SK-N-SH treated with all-trans-retinoic acid at 6 μM for 48 hours (cell line): Measurements from ENCODE around the gene SAMHD1.
A peak's percentile ranks its signal among the peaks of the same experiment; 100 is the strongest.

Source experiments
- ATAC-seq: fragments of 200-7000 bp; cut with Tn5 transposase; 3 replicates; pipeline ENCODE4 v1.9.1; 2020; ENCODE audit warnings: mild to moderate bottlenecking, moderate library complexity
- ARNTL ChIP-seq: fragments of 450-650 bp; formaldehyde crosslinking; IDR thresholded peaks from 2 replicates; pipeline ENCODE4 v1.5.0; 2020; ENCODE audit warnings: low read depth, mild to moderate bottlenecking, moderate library complexity, borderline replicate concordance
- BACH2 ChIP-seq: fragments of 250-450 bp; sonication (Bioruptor Pico); IDR thresholded peaks from 2 replicates; pipeline ENCODE4 v1.9.0; 2021; ENCODE audit warnings: mild to moderate bottlenecking, borderline replicate concordance
- CREB5 ChIP-seq: fragments of 250-450 bp; sonication (Bioruptor Pico); IDR thresholded peaks from 2 replicates; pipeline ENCODE4 v1.5.1; 2020; ENCODE audit warnings: low read depth, mild to moderate bottlenecking, moderate library complexity
- CSDC2 ChIP-seq: fragments of 250-450 bp; sonication (Bioruptor Pico); IDR thresholded peaks from 2 replicates; pipeline ENCODE4 v1.5.0; 2020; ENCODE audit warnings: mild to moderate bottlenecking, moderate library complexity
- CSRNP3 ChIP-seq: fragments of 250-450 bp; sonication (Bioruptor Pico); IDR thresholded peaks from 2 replicates; pipeline ENCODE4 v1.5.1; 2021; ENCODE audit warnings: mild to moderate bottlenecking, moderate library complexity
- ESRRG ChIP-seq: fragments of 250-450 bp; sonication (Bioruptor Pico); IDR thresholded peaks from 2 replicates; pipeline ENCODE4 v1.6.1; 2021; ENCODE audit warnings: mild to moderate bottlenecking
- GLIS3 ChIP-seq: fragments of 250-450 bp; sonication (Bioruptor Pico); IDR thresholded peaks from 2 replicates; pipeline ENCODE4 v1.5.0; 2020; ENCODE audit warnings: mild to moderate bottlenecking, moderate library complexity
- ISL1 ChIP-seq: fragments of 250-450 bp; sonication (Bioruptor Pico); IDR thresholded peaks from 2 replicates; pipeline ENCODE4 v2.1.2; 2022; ENCODE audit warnings: mild to moderate bottlenecking, moderate library complexity
- OSR1 ChIP-seq: fragments of 250-450 bp; sonication (Bioruptor Pico); IDR thresholded peaks from 2 replicates; pipeline ENCODE4 v1.8.0; 2022; ENCODE audit warnings: moderate library complexity, mild to moderate bottlenecking, inconsistent platforms
- PPARA ChIP-seq: fragments of 250-450 bp; sonication (Bioruptor Pico); IDR thresholded peaks from 2 replicates; pipeline ENCODE4 v1.5.0; 2020; ENCODE audit warnings: mild to moderate bottlenecking, borderline replicate concordance
- RARB ChIP-seq: fragments of 250-450 bp; sonication (Bioruptor Pico); IDR thresholded peaks from 2 replicates; pipeline ENCODE4 v1.8.0; 2021; ENCODE audit warnings: mild to moderate bottlenecking, moderate library complexity
- SNAI2 ChIP-seq: fragments of 250-450 bp; sonication (Bioruptor Pico); IDR thresholded peaks from 2 replicates; pipeline ENCODE4 v1.5.0; 2020; ENCODE audit warnings: mild to moderate bottlenecking, moderate library complexity
- TCF4 ChIP-seq: fragments of 250-450 bp; sonication (Bioruptor Pico); IDR thresholded peaks from 2 replicates; pipeline ENCODE4 v1.8.0; 2021; ENCODE audit warnings: mild to moderate bottlenecking, moderate library complexity, borderline replicate concordance
- TOX ChIP-seq: fragments of 250-450 bp; sonication (Bioruptor Pico); IDR thresholded peaks from 2 replicates; pipeline ENCODE4 v1.8.0; 2021; ENCODE audit warnings: mild to moderate bottlenecking, moderate library complexity, borderline replicate concordance
- TSHZ2 ChIP-seq: fragments of 250-450 bp; sonication (Bioruptor Pico); IDR thresholded peaks from 2 replicates; pipeline ENCODE4 v1.5.0; 2020; ENCODE audit warnings: mild to moderate bottlenecking, moderate library complexity
- ZFP3 ChIP-seq: fragments of 250-450 bp; sonication (Bioruptor Pico); IDR thresholded peaks from 2 replicates; pipeline ENCODE4 v1.5.0; 2020; ENCODE audit warnings: mild to moderate bottlenecking, moderate library complexity
- ZFP30 ChIP-seq: fragments of 450-650 bp; formaldehyde crosslinking; IDR thresholded peaks from 2 replicates; pipeline ENCODE4 v1.5.0; 2022; ENCODE audit warnings: mild to moderate bottlenecking, moderate library complexity
- ZNF565 ChIP-seq: fragments of 450-650 bp; formaldehyde crosslinking; conservative IDR thresholded peaks from 2 replicates; pipeline ENCODE4 v1.5.0; 2020; ENCODE audit warnings: low read depth, mild to moderate bottlenecking, moderate library complexity
- ZNF70 ChIP-seq: fragments of 450-650 bp; formaldehyde crosslinking; IDR thresholded peaks from 2 replicates; pipeline ENCODE4 v1.5.0; 2020; ENCODE audit warnings: mild to moderate bottlenecking, moderate library complexity
- ZNF8 ChIP-seq: fragments of 450-650 bp; formaldehyde crosslinking; IDR thresholded peaks from 2 replicates; pipeline ENCODE4 v1.5.0; 2020; ENCODE audit warnings: mild to moderate bottlenecking, moderate library complexity
- TF ChIP-seq, protein P1 (sequence below): fragments of 250-450 bp; sonication (Bioruptor Pico); IDR thresholded peaks from 2 replicates; pipeline ENCODE4 v1.8.0; 2020; ENCODE audit warnings: mild to moderate bottlenecking, moderate library complexity, borderline replicate concordance
- TF ChIP-seq, protein P2 (sequence below): fragments of 250-450 bp; sonication (Bioruptor Pico); IDR thresholded peaks from 2 replicates; pipeline ENCODE4 v1.8.0; 2021; ENCODE audit warnings: low read depth, mild to moderate bottlenecking, moderate library complexity, borderline replicate concordance

Gene SAMHD1

GRCh38 chr20:36956674-36957073 lies 5.2 kb upstream of the SAMHD1 start:
- ATAC-seq, result no peak
- TF ChIP-seq TCF4 (CRISPR knock-in tag) (no peak), GLIS3 (CRISPR knock-in tag) (no peak), CSDC2 (CRISPR knock-in tag) (no peak), CREB5 (CRISPR knock-in tag) (no peak), ISL1 (no peak), TSHZ2 (CRISPR knock-in tag) (no peak)
- TF ChIP-seq, all 23 proteins: peak for 0

DNA sequence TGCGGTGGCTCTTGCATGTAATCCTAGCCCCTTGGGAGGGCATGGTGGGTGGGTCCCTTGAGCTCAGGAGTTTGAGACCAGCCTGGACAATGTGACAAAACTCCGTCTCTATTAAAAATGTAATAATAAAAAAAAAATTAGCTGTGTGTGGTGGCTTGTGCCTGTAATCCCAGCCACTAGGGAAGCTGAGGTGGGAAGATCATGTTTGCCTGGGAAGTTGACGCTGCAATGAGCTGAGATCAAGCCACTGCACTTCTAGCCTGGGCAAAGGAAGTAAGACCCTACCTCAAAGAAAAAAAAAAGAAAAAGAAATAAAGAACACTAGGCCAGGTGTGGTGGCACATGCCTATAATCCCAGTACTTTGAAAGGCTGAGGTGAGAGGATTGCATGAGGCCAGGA lies 4.5 kb upstream of the SAMHD1 start:
- no peak for TF ChIP-seq ZFP3 (CRISPR knock-in tag)
- no peak for TF ChIP-seq CSDC2 (CRISPR knock-in tag)
- no peak for TF ChIP-seq SNAI2 (CRISPR knock-in tag)
- no peak for TF ChIP-seq ISL1
- TF ChIP-seq, protein P1, sequence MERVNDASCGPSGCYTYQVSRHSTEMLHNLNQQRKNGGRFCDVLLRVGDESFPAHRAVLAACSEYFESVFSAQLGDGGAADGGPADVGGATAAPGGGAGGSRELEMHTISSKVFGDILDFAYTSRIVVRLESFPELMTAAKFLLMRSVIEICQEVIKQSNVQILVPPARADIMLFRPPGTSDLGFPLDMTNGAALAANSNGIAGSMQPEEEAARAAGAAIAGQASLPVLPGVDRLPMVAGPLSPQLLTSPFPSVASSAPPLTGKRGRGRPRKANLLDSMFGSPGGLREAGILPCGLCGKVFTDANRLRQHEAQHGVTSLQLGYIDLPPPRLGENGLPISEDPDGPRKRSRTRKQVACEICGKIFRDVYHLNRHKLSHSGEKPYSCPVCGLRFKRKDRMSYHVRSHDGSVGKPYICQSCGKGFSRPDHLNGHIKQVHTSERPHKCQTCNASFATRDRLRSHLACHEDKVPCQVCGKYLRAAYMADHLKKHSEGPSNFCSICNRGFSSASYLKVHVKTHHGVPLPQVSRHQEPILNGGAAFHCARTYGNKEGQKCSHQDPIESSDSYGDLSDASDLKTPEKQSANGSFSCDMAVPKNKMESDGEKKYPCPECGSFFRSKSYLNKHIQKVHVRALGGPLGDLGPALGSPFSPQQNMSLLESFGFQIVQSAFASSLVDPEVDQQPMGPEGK, result no peak
- no peak for TF ChIP-seq ZFP30
- no peak for TF ChIP-seq CSRNP3 (CRISPR knock-in tag)
- no peak for TF ChIP-seq GLIS3 (CRISPR knock-in tag)
- TF ChIP-seq ZNF8 (CRISPR knock-in tag), result no peak
- no peak for TF ChIP-seq RARB (CRISPR knock-in tag)
- ATAC-seq, result no peak

DNA sequence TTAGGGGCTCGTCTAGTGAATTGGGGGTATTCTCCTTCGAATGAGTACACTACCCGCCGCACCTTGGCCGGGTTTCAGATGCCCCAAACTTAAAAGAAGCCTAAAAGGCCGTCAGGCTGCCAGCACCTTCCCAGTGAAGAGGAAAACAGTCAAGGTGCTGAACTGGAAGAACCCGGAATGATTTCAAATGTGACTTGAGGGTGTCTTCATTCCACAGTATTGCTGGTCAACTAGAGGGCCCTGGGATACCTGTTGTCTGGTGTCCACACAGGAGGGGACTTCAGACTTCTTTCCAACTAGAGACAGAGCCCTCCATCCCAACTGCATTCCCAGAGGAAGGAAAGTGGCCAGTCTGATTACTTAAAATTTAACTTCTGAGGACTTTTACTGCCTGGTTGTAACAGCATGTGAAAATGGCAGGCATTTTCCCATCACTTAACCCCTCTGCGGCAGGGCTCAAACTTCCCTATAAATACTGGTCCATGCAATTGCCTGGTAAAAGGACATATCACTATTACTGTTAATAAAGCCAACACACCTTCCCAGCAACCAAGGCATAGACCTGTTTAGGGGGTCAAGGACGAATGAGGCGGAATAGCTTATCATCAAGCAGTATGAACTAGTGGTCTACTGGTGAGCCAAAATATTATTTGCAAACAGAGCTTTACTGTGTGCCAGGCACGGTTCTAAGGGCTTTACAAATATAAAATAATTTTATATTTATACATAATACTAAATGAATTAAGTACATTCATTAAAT lies 651 bp upstream of the SAMHD1 start:
- TF ChIP-seq GLIS3 (CRISPR knock-in tag), result no peak
- no peak for TF ChIP-seq CSDC2 (CRISPR knock-in tag)
- TF ChIP-seq ZNF8 (CRISPR knock-in tag), result no peak
- no peak for TF ChIP-seq RARB (CRISPR knock-in tag)
- TF ChIP-seq ARNTL (CRISPR knock-in tag), result no peak
- no peak for TF ChIP-seq ZFP3 (CRISPR knock-in tag)
- no peak for TF ChIP-seq BACH2 (CRISPR knock-in tag)
- no peak for TF ChIP-seq TCF4 (CRISPR knock-in tag)
- TF ChIP-seq ZNF70 (CRISPR knock-in tag), result no peak
- no peak for TF ChIP-seq ZNF565
- TF ChIP-seq, protein P2, sequence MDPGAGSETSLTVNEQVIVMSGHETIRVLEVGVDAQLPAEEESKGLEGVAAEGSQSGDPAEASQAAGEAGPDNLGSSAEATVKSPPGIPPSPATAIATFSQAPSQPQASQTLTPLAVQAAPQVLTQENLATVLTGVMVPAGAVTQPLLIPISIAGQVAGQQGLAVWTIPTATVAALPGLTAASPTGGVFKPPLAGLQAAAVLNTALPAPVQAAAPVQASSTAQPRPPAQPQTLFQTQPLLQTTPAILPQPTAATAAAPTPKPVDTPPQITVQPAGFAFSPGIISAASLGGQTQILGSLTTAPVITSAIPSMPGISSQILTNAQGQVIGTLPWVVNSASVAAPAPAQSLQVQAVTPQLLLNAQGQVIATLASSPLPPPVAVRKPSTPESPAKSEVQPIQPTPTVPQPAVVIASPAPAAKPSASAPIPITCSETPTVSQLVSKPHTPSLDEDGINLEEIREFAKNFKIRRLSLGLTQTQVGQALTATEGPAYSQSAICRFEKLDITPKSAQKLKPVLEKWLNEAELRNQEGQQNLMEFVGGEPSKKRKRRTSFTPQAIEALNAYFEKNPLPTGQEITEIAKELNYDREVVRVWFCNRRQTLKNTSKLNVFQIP (CRISPR knock-in tag), result no peak
- TF ChIP-seq ZFP30, result no peak
- no peak for TF ChIP-seq OSR1 (CRISPR knock-in tag)
- TF ChIP-seq TSHZ2 (CRISPR knock-in tag), result no peak
- TF ChIP-seq ESRRG (CRISPR knock-in tag), result no peak
- TF ChIP-seq, protein P1, result no peak
- TF ChIP-seq SNAI2 (CRISPR knock-in tag), result no peak
- TF ChIP-seq TOX (CRISPR knock-in tag), result no peak
- no peak for TF ChIP-seq PPARA (CRISPR knock-in tag)
- TF ChIP-seq, all 23 proteins: peak for 0
- ATAC-seq, result peak; percentile 2
